Measurements from ENCODE around the gene COQ8A. TPM values are rescaled to one million over a fixed set of nuclear protein-coding genes. Genes with fewer than 3 reads are reported as not detected.
"Not testable (repeated sequence)": the region's sequence is repeated elsewhere in the genome, so short reads cannot be mapped to it uniquely, and the experiment has no call there.

The COQ8A gene
- polyA plus RNA-seq, 5 donors = 23.7 to 40.6 (median 33.8) TPM

- DNase-seq = no peak
Measured at GRCh38 chr1:226983247-226983991, 43.3 kb downstream of the COQ8A start.

- no peak for DNase-seq
Measured at GRCh38 chr1:226983992-226984364, 43.9 kb downstream of the COQ8A start.

GRCh38 chr1:226984521-226985238 lies 44.6 kb downstream of the COQ8A start:
- DNase-seq = no peak

- no peak for DNase-seq
Measured at GRCh38 chr1:226985239-226985838, 45.2 kb downstream of the COQ8A start.

- DNase-seq = no peak
Measured at GRCh38 chr1:226985839-226986463, 45.9 kb downstream of the COQ8A start.

GRCh38 chr1:226986496-226987178 lies 46.5 kb downstream of the COQ8A start:
- DNase-seq = no peak

GRCh38 chr1:226987179-226987536 lies 47.1 kb downstream of the COQ8A start:
- no peak for DNase-seq

- no peak for DNase-seq
Measured at GRCh38 chr1:226987623-226988333, 47.7 kb downstream of the COQ8A start.

GRCh38 chr1:226988334-226988666 lies 48.2 kb downstream of the COQ8A start:
- DNase-seq = no peak

GRCh38 chr1:226989085-226989920 lies 49.2 kb downstream of the COQ8A start:
- DNase-seq = no peak

GRCh38 chr1:226990133-226990716 lies 50.1 kb downstream of the COQ8A start:
- no peak for DNase-seq

- DNase-seq = no peak
Measured at GRCh38 chr1:226991920-226992319, 51.8 kb downstream of the COQ8A start.

GRCh38 chr1:226993814-226994585 lies 53.9 kb downstream of the COQ8A start:
- no peak for DNase-seq

- DNase-seq = no peak
Measured at GRCh38 chr1:226994586-226995364, 54.7 kb downstream of the COQ8A start.

GRCh38 chr1:226995365-226996332 lies 55.6 kb downstream of the COQ8A start:
- no peak for DNase-seq

GRCh38 chr1:226999579-226999978 lies 59.5 kb downstream of the COQ8A start:
- not testable (repeated sequence) for DNase-seq

- no peak for DNase-seq
Measured at GRCh38 chr1:227002531-227003049, 62.5 kb downstream of the COQ8A start.

Data from right lung (tissue), 5 donors.